K562 (cell line): ENCODE results near the gene MMP23B.

Source experiments
- ARHGAP35 ChIP-seq: fragments of 450-650 bp; IDR thresholded peaks from 2 replicates; pipeline ENCODE4 v1.6.1; 2018; ENCODE audit not compliant: partially characterized antibody
- BCL6 ChIP-seq: fragments of 250-450 bp; sonication (Bioruptor Pico); IDR thresholded peaks from 2 replicates; pipeline ENCODE4 v1.4.0; 2020
- FOXJ3 ChIP-seq: sonication (generic); formaldehyde crosslinking; IDR thresholded peaks from 2 replicates; pipeline ENCODE4 v1.4.0; 2020; ENCODE audit warnings: mild to moderate bottlenecking, missing genetic modification reagents
- YY1 ChIP-seq, 3 experiments: IDR thresholded peaks; 2 replicates each; pipeline ENCODE4 v1.6.1; 2011; ENCODE audit warnings: low read length in 2 of 3, mild to moderate bottlenecking in 2 of 3, moderate library complexity in 2 of 3, borderline replicate concordance in 1 of 3, control low read depth in 1 of 3, low read depth in 1 of 3; ENCODE audit not compliant: insufficient read depth in 3 of 3, insufficient replicate concordance in 2 of 3, control insufficient read depth in 1 of 3, insufficient read length in 1 of 3; ENCODE audit errors: extremely low read depth in 1 of 3
- TF ChIP-seq, protein P1 (sequence below), 3 experiments: IDR thresholded peaks in 2 of 3; conservative IDR thresholded peaks in 1 of 3; 2 replicates each; pipeline ENCODE4 v1.5.1; 2011 to 2012; ENCODE audit warnings: low read length in 3 of 3, mild to moderate bottlenecking in 3 of 3, control low read depth in 2 of 3, improper control_type of control experiment in 1 of 3, inconsistent platforms in 1 of 3, low read depth in 1 of 3, mixed read lengths in 1 of 3, moderate library complexity in 1 of 3; ENCODE audit not compliant: insufficient read depth in 2 of 3

DNA sequence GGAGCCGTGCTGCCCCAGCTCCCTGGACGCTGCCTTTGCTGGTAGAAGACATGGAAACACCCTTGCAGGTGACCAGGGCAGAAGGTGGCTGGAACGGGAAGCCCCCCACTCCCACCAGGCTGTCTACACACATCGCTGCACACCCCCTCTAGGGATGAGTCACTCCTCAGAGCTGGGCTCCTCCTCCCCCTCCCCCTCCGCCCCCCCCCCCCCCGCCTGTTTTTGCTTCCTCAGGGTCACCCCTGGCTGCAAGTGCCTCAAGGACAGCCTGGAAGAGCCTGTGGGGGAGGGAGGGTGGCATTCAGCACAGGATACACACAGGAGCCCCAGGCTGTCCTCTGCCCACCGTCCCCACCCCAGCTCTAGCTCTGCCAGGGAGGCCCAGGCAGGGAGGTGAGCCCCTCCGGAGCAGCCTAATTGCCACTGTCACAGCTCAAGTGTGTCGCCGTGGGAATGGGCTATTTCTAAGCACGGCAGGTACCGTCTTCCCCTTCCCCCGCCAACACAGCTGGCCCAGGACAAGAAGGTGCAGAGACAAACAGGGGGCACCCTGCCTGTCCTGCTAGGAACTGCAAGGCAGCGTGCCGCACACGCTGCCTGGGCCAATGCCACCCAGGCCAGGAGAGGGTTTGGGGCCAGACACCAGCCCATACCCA is 34.6 kb upstream of the MMP23B start:
- TF ChIP-seq, protein P1, sequence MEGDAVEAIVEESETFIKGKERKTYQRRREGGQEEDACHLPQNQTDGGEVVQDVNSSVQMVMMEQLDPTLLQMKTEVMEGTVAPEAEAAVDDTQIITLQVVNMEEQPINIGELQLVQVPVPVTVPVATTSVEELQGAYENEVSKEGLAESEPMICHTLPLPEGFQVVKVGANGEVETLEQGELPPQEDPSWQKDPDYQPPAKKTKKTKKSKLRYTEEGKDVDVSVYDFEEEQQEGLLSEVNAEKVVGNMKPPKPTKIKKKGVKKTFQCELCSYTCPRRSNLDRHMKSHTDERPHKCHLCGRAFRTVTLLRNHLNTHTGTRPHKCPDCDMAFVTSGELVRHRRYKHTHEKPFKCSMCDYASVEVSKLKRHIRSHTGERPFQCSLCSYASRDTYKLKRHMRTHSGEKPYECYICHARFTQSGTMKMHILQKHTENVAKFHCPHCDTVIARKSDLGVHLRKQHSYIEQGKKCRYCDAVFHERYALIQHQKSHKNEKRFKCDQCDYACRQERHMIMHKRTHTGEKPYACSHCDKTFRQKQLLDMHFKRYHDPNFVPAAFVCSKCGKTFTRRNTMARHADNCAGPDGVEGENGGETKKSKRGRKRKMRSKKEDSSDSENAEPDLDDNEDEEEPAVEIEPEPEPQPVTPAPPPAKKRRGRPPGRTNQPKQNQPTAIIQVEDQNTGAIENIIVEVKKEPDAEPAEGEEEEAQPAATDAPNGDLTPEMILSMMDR (IDR thresholded peaks at IDR 0.05 in 2 of 3, conservative IDR thresholded peaks at IDR 0.05 in 1 of 3; ENCODE audit: insufficient read depth in 2 of 3, low read depth in 1 of 3, low read length in 3 of 3): peak; percentile 17 to 32 (median 21); a peak in 3 of 6 replicates
- TF ChIP-seq ARHGAP35: no peak
- no peak for TF ChIP-seq FOXJ3 (CRISPR knock-in tag)
- no peak for TF ChIP-seq YY1 (IDR thresholded peaks at IDR 0.05; ENCODE audit: borderline replicate concordance in 1 of 3, control insufficient read depth in 1 of 3, extremely low read depth in 1 of 3, insufficient read depth in 3 of 3, insufficient read length in 1 of 3, insufficient replicate concordance in 2 of 3, low read depth in 1 of 3, low read length in 2 of 3)
- TF ChIP-seq BCL6: no peak
